ENCODE results near the gene E2F4.

The E2F4 gene

DNA sequence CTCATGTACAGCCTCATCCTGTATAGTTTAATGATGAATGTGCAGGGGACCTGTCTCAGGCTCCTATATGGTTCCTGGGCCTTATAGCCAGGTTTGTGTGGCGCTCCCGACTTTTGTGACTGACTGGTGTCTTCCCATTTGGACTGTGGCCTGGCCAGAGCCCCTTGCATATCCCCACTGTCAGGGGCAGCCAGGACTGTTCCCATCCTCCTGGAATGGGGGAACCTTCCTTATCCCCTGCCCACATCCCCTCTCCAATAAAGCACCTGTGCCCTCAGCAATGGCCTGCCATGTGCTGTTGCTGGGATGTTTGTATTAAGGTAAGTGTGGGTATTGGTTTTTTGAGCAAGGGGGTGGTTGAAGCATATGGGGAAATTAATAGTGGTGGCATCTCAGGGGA lies 43.7 kb upstream of the E2F4 start:
- Histone ChIP-seq H4K20me1 (ENCODE audit: low read depth, low read length) (no peaks in the 10 kb centered on the region), H3K4me3 (ENCODE audit: insufficient read depth, low read length, poor library complexity, severe bottlenecking) (no peak overlapping the region), H3K9me2 (replicated peaks; ENCODE audit: insufficient read depth, low read length) (no peaks in the 10 kb centered on the region), H3K9ac (ENCODE audit: low read length) (no peak overlapping the region), H3K27ac (ENCODE audit: low read depth, low read length) (no peak overlapping the region), H3F3A (ENCODE audit: insufficient read depth) (no peaks in the 10 kb centered on the region), H3K9me3 (ENCODE audit: insufficient read depth, low read length) (no peaks in the 10 kb centered on the region), H3K79me2 (ENCODE audit: insufficient read depth, low read length) (no peaks in the 10 kb centered on the region), H2AFZ (ENCODE audit: low read depth, low read length, severe bottlenecking) (no peak overlapping the region), H3K36me3 (ENCODE audit: low read length) (no peaks in the 10 kb centered on the region), H3K27me3 (ENCODE audit: low read length) (no peaks in the 10 kb centered on the region), H3K4me2 (ENCODE audit: low read depth, low read length, poor library complexity, severe bottlenecking) (no peak overlapping the region)
- TF ChIP-seq EZH2phosphoT487 (conservative IDR thresholded peaks at IDR 0.05; ENCODE audit: low read length): no peak
- TF ChIP-seq, protein P1, sequence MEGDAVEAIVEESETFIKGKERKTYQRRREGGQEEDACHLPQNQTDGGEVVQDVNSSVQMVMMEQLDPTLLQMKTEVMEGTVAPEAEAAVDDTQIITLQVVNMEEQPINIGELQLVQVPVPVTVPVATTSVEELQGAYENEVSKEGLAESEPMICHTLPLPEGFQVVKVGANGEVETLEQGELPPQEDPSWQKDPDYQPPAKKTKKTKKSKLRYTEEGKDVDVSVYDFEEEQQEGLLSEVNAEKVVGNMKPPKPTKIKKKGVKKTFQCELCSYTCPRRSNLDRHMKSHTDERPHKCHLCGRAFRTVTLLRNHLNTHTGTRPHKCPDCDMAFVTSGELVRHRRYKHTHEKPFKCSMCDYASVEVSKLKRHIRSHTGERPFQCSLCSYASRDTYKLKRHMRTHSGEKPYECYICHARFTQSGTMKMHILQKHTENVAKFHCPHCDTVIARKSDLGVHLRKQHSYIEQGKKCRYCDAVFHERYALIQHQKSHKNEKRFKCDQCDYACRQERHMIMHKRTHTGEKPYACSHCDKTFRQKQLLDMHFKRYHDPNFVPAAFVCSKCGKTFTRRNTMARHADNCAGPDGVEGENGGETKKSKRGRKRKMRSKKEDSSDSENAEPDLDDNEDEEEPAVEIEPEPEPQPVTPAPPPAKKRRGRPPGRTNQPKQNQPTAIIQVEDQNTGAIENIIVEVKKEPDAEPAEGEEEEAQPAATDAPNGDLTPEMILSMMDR (IDR thresholded peaks at IDR 0.05; ENCODE audit: insufficient read depth, low read length, poor library complexity, severe bottlenecking): no peak

DNA sequence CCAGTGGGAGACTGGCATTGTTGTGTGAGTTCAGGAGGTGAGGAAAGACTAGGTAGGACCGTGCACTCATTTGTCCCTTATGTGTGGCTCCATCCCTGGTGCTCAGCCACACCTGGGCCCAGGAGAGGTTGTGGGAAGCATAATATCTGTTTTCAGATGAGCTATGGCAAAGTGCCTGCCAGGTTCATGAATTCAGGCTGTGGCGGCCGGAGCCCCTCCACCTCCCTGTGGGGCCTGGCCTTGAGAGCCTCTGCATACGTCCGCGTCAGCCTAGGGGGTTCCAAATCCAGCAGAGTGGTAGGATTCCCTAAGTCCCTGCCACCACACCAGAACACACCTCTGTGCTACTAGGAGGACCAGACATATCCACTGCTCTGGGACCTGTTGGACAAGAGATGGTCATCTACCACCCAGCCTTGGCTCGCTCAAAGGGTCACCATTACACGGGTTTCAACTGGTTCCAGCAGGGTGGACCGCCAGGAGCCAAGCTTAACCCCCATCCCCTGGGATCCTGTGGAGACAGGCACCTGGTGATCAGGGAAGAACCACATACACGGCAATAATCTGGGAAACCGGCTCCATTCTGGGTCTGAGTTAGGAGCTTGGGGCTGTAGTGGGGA lies 43.2 kb upstream of the E2F4 start:
- Histone ChIP-seq H3K9me3 (ENCODE audit: insufficient read depth, low read length) (no peaks in the 10 kb centered on the region), H4K20me1 (ENCODE audit: low read depth, low read length) (no peaks in the 10 kb centered on the region), H2AFZ (ENCODE audit: low read depth, low read length, severe bottlenecking) (no peak overlapping the region), H3K27me3 (ENCODE audit: low read length) (no peaks in the 10 kb centered on the region), H3K9ac (ENCODE audit: low read length) (no peak overlapping the region), H3K4me3 (ENCODE audit: insufficient read depth, low read length, poor library complexity, severe bottlenecking) (no peak overlapping the region), H3K79me2 (ENCODE audit: insufficient read depth, low read length) (no peaks in the 10 kb centered on the region), H3K36me3 (ENCODE audit: low read length) (no peaks in the 10 kb centered on the region), H3K4me2 (ENCODE audit: low read depth, low read length, poor library complexity, severe bottlenecking) (no peak overlapping the region), H3K9me2 (replicated peaks; ENCODE audit: insufficient read depth, low read length) (no peaks in the 10 kb centered on the region), H3F3A (ENCODE audit: insufficient read depth) (no peaks in the 10 kb centered on the region), H3K27ac (ENCODE audit: low read depth, low read length) (no peak overlapping the region)
- TF ChIP-seq EZH2phosphoT487 (conservative IDR thresholded peaks at IDR 0.05; ENCODE audit: low read length): no peak
- TF ChIP-seq, protein P1 (IDR thresholded peaks at IDR 0.05; ENCODE audit: insufficient read depth, low read length, poor library complexity, severe bottlenecking): no peak

DNA sequence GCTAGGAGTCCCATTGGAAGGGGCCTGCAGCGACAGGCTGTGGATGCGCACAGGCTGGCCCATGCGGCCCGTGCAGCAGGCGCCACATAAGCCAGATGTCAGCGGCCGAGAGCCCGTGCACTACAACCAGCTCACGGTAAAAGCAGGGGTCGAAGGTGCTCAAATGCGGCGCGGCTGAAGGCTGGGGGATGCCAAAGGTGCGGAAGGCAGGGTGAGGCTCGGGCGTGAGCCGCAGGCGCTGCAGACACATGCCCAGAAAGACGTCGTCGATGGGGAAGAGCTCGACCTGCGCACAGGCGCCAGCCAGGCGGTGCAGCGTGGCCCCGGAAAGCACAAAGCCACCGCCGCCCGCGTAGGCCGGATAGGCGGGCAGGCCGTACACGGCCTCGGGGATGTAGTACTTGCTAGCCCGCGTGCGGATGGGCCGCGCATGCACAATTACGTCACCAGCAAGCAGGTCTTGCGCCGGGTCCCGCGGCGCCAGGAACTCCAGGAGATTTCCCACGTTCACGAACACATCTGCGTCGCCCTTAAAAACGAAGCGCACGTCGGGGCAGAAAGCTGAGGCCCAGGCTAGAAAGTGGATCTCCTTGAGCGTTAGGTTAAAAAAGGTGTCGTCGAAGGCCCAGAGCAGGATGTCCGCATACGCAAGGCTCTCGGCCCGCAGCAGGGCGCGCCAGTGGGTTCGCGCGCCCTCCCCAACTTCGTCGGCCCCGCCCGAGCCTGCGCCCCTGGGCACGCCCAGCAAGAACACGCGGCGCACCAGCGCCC lies 42.5 kb upstream of the E2F4 start:
- H4K20me1 ChIP-seq (ENCODE audit: low read depth, low read length): no peaks in the 10 kb centered on the region
- no peaks in the 10 kb centered on the region for H3K9me3 ChIP-seq (ENCODE audit: insufficient read depth, low read length)
- no peaks in the 10 kb centered on the region for H3K27me3 ChIP-seq (ENCODE audit: low read length)
- H3K27ac ChIP-seq (ENCODE audit: low read depth, low read length): no peak overlapping the region
- H3K36me3 ChIP-seq (ENCODE audit: low read length): no peaks in the 10 kb centered on the region
- H3K9ac ChIP-seq (ENCODE audit: low read length): no peak overlapping the region
- no peaks in the 10 kb centered on the region for H3F3A ChIP-seq (ENCODE audit: insufficient read depth)
- no peak for TF ChIP-seq EZH2phosphoT487 (conservative IDR thresholded peaks at IDR 0.05; ENCODE audit: low read length)
- TF ChIP-seq, protein P1 (IDR thresholded peaks at IDR 0.05; ENCODE audit: insufficient read depth, low read length, poor library complexity, severe bottlenecking): no peak
- H3K4me2 ChIP-seq (ENCODE audit: low read depth, low read length, poor library complexity, severe bottlenecking): no peak overlapping the region
- no peaks in the 10 kb centered on the region for H3K9me2 ChIP-seq (replicated peaks; ENCODE audit: insufficient read depth, low read length)
- no peak overlapping the region for H3K4me3 ChIP-seq (ENCODE audit: insufficient read depth, low read length, poor library complexity, severe bottlenecking)
- H3K79me2 ChIP-seq (ENCODE audit: insufficient read depth, low read length): no peaks in the 10 kb centered on the region
- H2AFZ ChIP-seq (ENCODE audit: low read depth, low read length, severe bottlenecking): no peak overlapping the region

Measured in SU-DHL-6 (cell line).